ENCODE data around the gene MEN1. TPM values are rescaled to one million over a fixed set of nuclear protein-coding genes. Genes with fewer than 3 reads are reported as not detected.

Gene MEN1
- total and polyA plus RNA-seq, 10 donors, result 17.8 to 33.6 (median 27.2) TPM

DNA sequence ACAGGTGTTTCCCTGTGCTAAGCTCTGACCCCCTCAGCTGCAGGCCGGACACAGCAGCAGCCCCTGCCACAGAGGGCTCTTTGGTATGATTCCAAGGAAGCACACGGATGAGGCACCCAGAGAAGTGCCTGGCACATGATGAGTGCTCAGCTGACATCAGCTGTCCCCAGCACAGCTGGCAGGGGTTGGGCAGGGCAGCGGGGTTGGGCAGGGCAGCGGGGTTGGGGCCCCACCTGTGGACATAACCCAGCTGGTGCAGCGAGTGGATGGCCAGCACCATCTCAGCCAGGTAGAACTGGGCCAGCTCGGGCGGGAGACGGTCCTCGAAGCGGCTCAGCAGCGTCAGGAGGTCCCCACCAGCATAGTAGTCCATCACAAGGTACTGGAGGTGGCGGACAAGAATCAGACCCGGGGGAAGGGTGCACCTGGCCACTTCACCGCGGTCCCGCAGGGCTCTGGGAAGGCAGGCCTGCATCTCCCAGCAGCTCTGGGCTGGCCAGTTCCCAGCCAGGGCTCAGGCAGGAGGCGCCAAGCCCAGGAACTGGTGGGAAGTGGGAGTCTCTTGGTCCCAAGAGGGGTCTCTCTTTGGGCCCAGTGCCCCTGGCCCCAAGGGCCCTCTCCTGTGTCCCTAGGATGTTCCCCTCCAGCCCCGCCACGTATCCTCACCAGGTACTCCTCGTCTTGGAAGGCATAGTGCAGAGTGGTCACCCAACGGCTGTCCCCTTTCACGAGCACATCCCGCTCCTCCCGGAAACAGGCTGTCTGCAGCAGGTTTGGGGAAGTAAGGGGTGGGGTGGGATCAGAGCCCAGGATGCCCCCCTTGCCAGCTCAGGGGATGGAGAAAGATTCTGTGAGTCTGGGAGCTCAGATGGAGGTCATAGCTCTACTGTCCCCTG is 29.8 kb upstream of the MEN1 start:
- peaks cover 0 to 26% (median 0%) of the 10 kb centered on the region in 6 donors for H3K36me3 ChIP-seq
- 86 to 94% (median 91%) methylated on average over 15 to 24 of the region's 24 CpGs for WGBS, 5 donors
- TF ChIP-seq POLR2A (IDR thresholded peaks at IDR 0.05) (no peak), POLR2AphosphoS5 (IDR thresholded peaks at IDR 0.05) (no peak)
- TF ChIP-seq, protein P1, sequence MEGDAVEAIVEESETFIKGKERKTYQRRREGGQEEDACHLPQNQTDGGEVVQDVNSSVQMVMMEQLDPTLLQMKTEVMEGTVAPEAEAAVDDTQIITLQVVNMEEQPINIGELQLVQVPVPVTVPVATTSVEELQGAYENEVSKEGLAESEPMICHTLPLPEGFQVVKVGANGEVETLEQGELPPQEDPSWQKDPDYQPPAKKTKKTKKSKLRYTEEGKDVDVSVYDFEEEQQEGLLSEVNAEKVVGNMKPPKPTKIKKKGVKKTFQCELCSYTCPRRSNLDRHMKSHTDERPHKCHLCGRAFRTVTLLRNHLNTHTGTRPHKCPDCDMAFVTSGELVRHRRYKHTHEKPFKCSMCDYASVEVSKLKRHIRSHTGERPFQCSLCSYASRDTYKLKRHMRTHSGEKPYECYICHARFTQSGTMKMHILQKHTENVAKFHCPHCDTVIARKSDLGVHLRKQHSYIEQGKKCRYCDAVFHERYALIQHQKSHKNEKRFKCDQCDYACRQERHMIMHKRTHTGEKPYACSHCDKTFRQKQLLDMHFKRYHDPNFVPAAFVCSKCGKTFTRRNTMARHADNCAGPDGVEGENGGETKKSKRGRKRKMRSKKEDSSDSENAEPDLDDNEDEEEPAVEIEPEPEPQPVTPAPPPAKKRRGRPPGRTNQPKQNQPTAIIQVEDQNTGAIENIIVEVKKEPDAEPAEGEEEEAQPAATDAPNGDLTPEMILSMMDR (IDR thresholded peaks at IDR 0.05 in 8 of 11, conservative IDR thresholded peaks at IDR 0.05 in 3 of 11), result no peak
- no peak overlapping the region for H3K27ac ChIP-seq
- H3K27me3 ChIP-seq (replicated peaks in 1 of 7), result no peaks in the 10 kb centered on the region
- H3K9me3 ChIP-seq, result no peaks in the 10 kb centered on the region
- H3K4me1 ChIP-seq, result peaks cover 0 to 31% (median 20%) of the 10 kb centered on the region in 6 donors
- peak; percentile 70 for DNase-seq
- intact Hi-C loops (cut with DNase I; ENCODE audit: low total_unique reads), result loop anchor here (10.0 kb wide), 1 partner anchor 55 kb away; no protein-coding TSS in a partner anchor
- H3K4me3 ChIP-seq, result no peak overlapping the region

DNA sequence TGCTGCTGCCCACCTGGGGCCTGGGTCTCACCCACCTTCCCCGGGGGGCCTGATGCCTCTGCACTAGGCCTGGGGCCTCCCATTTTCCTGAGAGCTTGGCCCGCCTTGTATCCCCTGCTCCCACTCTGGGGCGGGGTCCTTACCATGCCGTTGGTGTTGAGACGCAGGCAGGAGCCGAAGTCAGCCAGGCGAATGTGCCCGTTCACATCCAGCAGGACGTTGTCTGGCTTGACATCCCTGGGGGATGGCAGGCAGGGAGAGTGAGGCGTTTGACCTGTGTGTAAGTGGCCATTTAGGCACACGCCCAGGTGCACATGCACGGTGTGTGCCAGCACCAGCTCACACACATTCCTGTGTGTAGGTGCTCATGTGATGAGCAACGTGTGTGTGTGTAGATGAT is 29.0 kb upstream of the MEN1 start:
- intact Hi-C loops (cut with DNase I; ENCODE audit: low total_unique reads), result no loop called here
- WGBS, 5 donors, result 90 to 91% (median 90%) methylated on average over 11 to 13 of the region's 13 CpGs

DNA sequence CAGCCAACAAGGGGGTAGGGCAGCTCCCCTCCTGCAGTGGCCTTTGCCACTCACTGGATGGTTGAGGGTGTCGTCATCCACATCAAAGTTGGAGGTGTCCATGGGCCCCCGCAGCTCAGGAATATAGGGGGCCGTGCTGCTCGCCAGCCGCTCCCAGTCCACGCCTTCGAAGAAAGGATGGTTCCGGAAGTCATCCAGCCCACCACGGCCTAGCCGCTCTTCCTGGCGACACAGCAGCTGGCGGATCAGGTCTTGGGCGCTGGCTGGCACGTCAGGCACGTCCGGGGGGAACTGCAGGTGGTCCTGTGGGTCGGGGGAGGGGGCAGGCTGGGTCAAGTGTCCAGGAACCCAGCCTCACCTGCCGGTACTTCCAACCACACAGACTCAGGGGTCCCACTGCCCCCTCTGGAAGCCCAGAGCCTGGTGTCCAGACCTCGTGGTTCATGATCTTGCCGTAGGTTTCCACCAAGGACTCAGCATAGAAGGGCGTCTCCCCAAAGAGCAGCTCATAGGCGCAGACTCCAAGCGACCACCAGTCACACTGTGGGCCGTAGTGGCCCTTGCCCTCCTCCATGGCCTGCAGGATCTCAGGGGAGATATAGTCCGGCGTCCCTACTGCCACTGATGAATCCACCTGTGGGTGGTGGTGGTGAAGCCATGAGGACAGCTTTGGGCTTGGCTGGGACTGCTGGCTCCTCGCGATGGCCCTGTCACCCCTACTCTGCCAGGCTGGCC is 28.4 kb upstream of the MEN1 start:
- no peak for DNase-seq
- intact Hi-C loops (cut with DNase I; ENCODE audit: low total_unique reads), result no loop called here
- Histone ChIP-seq H3K4me3 (no peak overlapping the region), H3K36me3 (peaks cover 0 to 35% (median 0%) of the 10 kb centered on the region in 6 donors), H3K9me3 (no peaks in the 10 kb centered on the region), H3K4me1 (peaks cover 0 to 18% (median 7%) of the 10 kb centered on the region in 6 donors), H3K27me3 (replicated peaks in 1 of 7) (no peaks in the 10 kb centered on the region), H3K27ac (no peak overlapping the region)
- TF ChIP-seq POLR2AphosphoS5 (IDR thresholded peaks at IDR 0.05), result no peak
- TF ChIP-seq, protein P1 (IDR thresholded peaks at IDR 0.05 in 8 of 11, conservative IDR thresholded peaks at IDR 0.05 in 3 of 11), result no peak
- WGBS, 5 donors, result 88 to 97% (median 94%) methylated on average over 17 to 28 of the region's 28 CpGs

More for the DNA sequence above, 29.0 kb upstream of the MEN1 start:
- TF ChIP-seq, protein P1 (IDR thresholded peaks at IDR 0.05 in 8 of 11, conservative IDR thresholded peaks at IDR 0.05 in 3 of 11), result no peak
- TF ChIP-seq POLR2A (IDR thresholded peaks at IDR 0.05) (no peak), POLR2AphosphoS5 (IDR thresholded peaks at IDR 0.05) (no peak)
- Histone ChIP-seq H3K4me1 (peaks cover 0 to 23% (median 12%) of the 10 kb centered on the region in 6 donors), H3K27ac (no peak overlapping the region), H3K9me3 (no peaks in the 10 kb centered on the region), H3K36me3 (peaks cover 0 to 29% (median 0%) of the 10 kb centered on the region in 6 donors), H3K4me3 (no peak overlapping the region), H3K27me3 (replicated peaks in 1 of 7) (no peaks in the 10 kb centered on the region)
- DNase-seq, result peak; percentile 69

All from spleen (tissue), 11 donors.